ENCODE data around the gene BCL10. TPM values are rescaled to one million over a fixed set of nuclear protein-coding genes. Genes with fewer than 3 reads are reported as not detected.

BCL10 gene
- polyA plus RNA-seq, 1 donor (not counting 4 experiments of a cell fraction or from before 2014, with no cell fraction given): 22.4 TPM

GRCh38 chr1:85284202-85284601, 7.8 kb upstream of the BCL10 start:
- H3K27ac ChIP-seq (ENCODE audit: control insufficient read depth, insufficient read depth, low read length): no peak overlapping the region
- H3K79me2 ChIP-seq (ENCODE audit: control insufficient read depth, insufficient read depth, low read length): no peaks in the 10 kb centered on the region
- no peak for FAIRE-seq
- H3K9ac ChIP-seq (ENCODE audit: control insufficient read depth, extremely low read depth, insufficient read depth, low read length): no peak overlapping the region
- H3K27me3 ChIP-seq (ENCODE audit: control insufficient read depth, extremely low read depth, insufficient read depth, low read length): no peaks in the 10 kb centered on the region
- TF ChIP-seq EZH2 (IDR thresholded peaks at IDR 0.05; ENCODE audit: low read length) (no peak), CTCF (optimal IDR thresholded peaks at IDR 0.05 in 1 of 3, IDR thresholded peaks at IDR 0.05 in 1 of 3, conservative IDR thresholded peaks at IDR 0.05 in 1 of 3; ENCODE audit: extremely low read depth in 1 of 3, insufficient read depth in 2 of 3, low read length in 3 of 3) (no peak)
- H3K4me1 ChIP-seq (ENCODE audit: control insufficient read depth, extremely low read depth, insufficient read depth, low read length): peaks cover 36% of the 10 kb centered on the region
- no peak for DNase-seq (ENCODE audit: low read depth, low spot score)
- no peaks in the 10 kb centered on the region for H3K9me1 ChIP-seq (ENCODE audit: control insufficient read depth, extremely low read depth, insufficient read depth, low read length)
- no peaks in the 10 kb centered on the region for H4K20me1 ChIP-seq (ENCODE audit: control insufficient read depth, extremely low read depth, insufficient read depth, low read length)
- no peaks in the 10 kb centered on the region for H3K36me3 ChIP-seq (ENCODE audit: control insufficient read depth in 2 of 2, extremely low read depth in 1 of 2, insufficient read depth in 2 of 2, low read length in 2 of 2)
- H3K9me3 ChIP-seq (ENCODE audit: control insufficient read depth, low read depth, low read length): no peaks in the 10 kb centered on the region
- no peak overlapping the region for H2AFZ ChIP-seq (ENCODE audit: control insufficient read depth, low read length)
- dilution Hi-C loops (cut with MboI; ENCODE audit: extremely low pct_ligation_motif_present, low sequenced_read_pairs): no loop called here
- no peak overlapping the region for H3K4me2 ChIP-seq (ENCODE audit: control insufficient read depth, extremely low read depth, insufficient read depth, low read depth, low read length)
- H3K4me3 ChIP-seq (ENCODE audit: control insufficient read depth in 2 of 3, extremely low read depth in 1 of 3, insufficient read depth in 2 of 3, low read depth in 1 of 3, low read length in 3 of 3): no peak overlapping the region

- H3K9me1 ChIP-seq (ENCODE audit: control insufficient read depth, extremely low read depth, insufficient read depth, low read length): no peaks in the 10 kb centered on the region
- H3K27me3 ChIP-seq (ENCODE audit: control insufficient read depth, extremely low read depth, insufficient read depth, low read length): no peaks in the 10 kb centered on the region
- H2AFZ ChIP-seq (ENCODE audit: control insufficient read depth, low read length): peak overlapping the region; percentile 53
- FAIRE-seq: peak; percentile 52
- no peak for TF ChIP-seq CTCF (optimal IDR thresholded peaks at IDR 0.05 in 1 of 3, IDR thresholded peaks at IDR 0.05 in 1 of 3, conservative IDR thresholded peaks at IDR 0.05 in 1 of 3; ENCODE audit: extremely low read depth in 1 of 3, insufficient read depth in 2 of 3, low read length in 3 of 3)
- no peak for TF ChIP-seq EZH2 (IDR thresholded peaks at IDR 0.05; ENCODE audit: low read length)
- no peak overlapping the region for H3K4me2 ChIP-seq (ENCODE audit: control insufficient read depth, extremely low read depth, insufficient read depth, low read depth, low read length)
- no peaks in the 10 kb centered on the region for H3K9me3 ChIP-seq (ENCODE audit: control insufficient read depth, low read depth, low read length)
- dilution Hi-C loops (cut with MboI; ENCODE audit: extremely low pct_ligation_motif_present, low sequenced_read_pairs): no loop called here
- H3K79me2 ChIP-seq (ENCODE audit: control insufficient read depth, insufficient read depth, low read length): no peaks in the 10 kb centered on the region
- no peaks in the 10 kb centered on the region for H4K20me1 ChIP-seq (ENCODE audit: control insufficient read depth, extremely low read depth, insufficient read depth, low read length)
- H3K36me3 ChIP-seq (ENCODE audit: control insufficient read depth in 2 of 2, extremely low read depth in 1 of 2, insufficient read depth in 2 of 2, low read length in 2 of 2): no peaks in the 10 kb centered on the region
- no peak overlapping the region for H3K4me3 ChIP-seq (ENCODE audit: control insufficient read depth in 2 of 3, extremely low read depth in 1 of 3, insufficient read depth in 2 of 3, low read depth in 1 of 3, low read length in 3 of 3)
- no peak for DNase-seq (ENCODE audit: low read depth, low spot score)
- peaks cover 36% of the 10 kb centered on the region for H3K4me1 ChIP-seq (ENCODE audit: control insufficient read depth, extremely low read depth, insufficient read depth, low read length)
- H3K9ac ChIP-seq (ENCODE audit: control insufficient read depth, extremely low read depth, insufficient read depth, low read length): no peak overlapping the region
- no peak overlapping the region for H3K27ac ChIP-seq (ENCODE audit: control insufficient read depth, insufficient read depth, low read length)
These were observed 7.2 kb upstream of the BCL10 start for GRCh38 chr1:85283475-85284199.

Measured in keratinocyte (primary cell).